ENCODE results near the gene IGFBP6. TPM values are rescaled to one million over a fixed set of nuclear protein-coding genes. Genes with fewer than 3 reads are reported as not detected.
A peak's percentile ranks its signal among the peaks of the same experiment; 100 is the strongest.

Gene IGFBP6
- total RNA-seq, 1 experiment from 2014 or later, result 6.4 TPM

DNA sequence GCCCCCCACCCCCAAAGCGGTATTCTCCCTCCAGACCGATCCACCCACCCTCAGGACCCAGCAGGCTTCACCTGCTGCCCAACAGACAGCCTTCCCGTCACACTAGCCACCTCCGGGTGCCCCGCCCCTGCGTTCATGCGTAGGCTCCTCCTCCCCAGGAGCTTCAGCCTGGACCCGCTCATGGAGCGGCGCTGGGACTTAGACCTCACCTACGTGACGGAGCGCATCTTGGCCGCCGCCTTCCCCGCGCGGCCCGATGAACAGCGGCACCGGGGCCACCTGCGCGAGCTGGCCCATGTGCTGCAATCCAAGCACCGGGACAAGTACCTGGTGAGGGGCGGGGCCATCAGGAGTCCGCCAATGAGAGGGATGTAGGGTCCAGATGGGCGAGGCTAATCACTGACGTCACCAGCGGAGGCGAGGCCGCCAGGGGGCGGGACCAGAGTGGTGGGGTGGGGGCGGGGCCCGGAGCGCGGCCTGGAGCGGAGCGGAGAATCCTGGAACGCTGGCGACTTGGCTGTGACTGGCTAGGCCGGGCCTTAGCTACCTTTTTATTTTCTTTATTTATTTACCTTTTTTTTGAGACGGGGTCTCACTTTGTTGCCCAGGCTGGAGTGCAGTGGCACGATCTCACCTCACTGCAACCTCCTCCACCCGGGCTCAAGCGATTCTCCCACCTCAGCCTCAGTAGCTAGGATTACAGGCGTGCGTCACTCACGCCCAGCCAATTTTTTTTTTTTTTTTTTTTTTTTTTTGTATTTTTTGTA lies 43.2 kb upstream of the IGFBP6 start (continued):
- TF ChIP-seq, protein P1, sequence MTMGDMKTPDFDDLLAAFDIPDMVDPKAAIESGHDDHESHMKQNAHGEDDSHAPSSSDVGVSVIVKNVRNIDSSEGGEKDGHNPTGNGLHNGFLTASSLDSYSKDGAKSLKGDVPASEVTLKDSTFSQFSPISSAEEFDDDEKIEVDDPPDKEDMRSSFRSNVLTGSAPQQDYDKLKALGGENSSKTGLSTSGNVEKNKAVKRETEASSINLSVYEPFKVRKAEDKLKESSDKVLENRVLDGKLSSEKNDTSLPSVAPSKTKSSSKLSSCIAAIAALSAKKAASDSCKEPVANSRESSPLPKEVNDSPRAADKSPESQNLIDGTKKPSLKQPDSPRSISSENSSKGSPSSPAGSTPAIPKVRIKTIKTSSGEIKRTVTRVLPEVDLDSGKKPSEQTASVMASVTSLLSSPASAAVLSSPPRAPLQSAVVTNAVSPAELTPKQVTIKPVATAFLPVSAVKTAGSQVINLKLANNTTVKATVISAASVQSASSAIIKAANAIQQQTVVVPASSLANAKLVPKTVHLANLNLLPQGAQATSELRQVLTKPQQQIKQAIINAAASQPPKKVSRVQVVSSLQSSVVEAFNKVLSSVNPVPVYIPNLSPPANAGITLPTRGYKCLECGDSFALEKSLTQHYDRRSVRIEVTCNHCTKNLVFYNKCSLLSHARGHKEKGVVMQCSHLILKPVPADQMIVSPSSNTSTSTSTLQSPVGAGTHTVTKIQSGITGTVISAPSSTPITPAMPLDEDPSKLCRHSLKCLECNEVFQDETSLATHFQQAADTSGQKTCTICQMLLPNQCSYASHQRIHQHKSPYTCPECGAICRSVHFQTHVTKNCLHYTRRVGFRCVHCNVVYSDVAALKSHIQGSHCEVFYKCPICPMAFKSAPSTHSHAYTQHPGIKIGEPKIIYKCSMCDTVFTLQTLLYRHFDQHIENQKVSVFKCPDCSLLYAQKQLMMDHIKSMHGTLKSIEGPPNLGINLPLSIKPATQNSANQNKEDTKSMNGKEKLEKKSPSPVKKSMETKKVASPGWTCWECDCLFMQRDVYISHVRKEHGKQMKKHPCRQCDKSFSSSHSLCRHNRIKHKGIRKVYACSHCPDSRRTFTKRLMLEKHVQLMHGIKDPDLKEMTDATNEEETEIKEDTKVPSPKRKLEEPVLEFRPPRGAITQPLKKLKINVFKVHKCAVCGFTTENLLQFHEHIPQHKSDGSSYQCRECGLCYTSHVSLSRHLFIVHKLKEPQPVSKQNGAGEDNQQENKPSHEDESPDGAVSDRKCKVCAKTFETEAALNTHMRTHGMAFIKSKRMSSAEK (CRISPR knock-in tag; IDR thresholded peaks at IDR 0.05; ENCODE audit: borderline replicate concordance), result no peak
- no peak for TF ChIP-seq GTF2I (CRISPR knock-in tag; conservative IDR thresholded peaks at IDR 0.05)
- no peak for TF ChIP-seq ATF1 (CRISPR knock-in tag; IDR thresholded peaks at IDR 0.05)
- peak; percentile 56 for TF ChIP-seq USF2 (CRISPR knock-in tag; IDR thresholded peaks at IDR 0.05)
- TF ChIP-seq ZNF423 (CRISPR knock-in tag; IDR thresholded peaks at IDR 0.05), result no peak
- no peak for TF ChIP-seq TEAD4 (CRISPR knock-in tag; IDR thresholded peaks at IDR 0.05)
- TF ChIP-seq ATF6 (CRISPR knock-in tag; IDR thresholded peaks at IDR 0.05), result no peak
- no peak for TF ChIP-seq NFYB (CRISPR knock-in tag; conservative IDR thresholded peaks at IDR 0.05; ENCODE audit: low read depth)
- no peak for TF ChIP-seq ZNF416 (CRISPR knock-in tag; IDR thresholded peaks at IDR 0.05)
- TF ChIP-seq GABPB1 (CRISPR knock-in tag; IDR thresholded peaks at IDR 0.05), result 0 out of 2 replicates have a peak, but pooled peaks have one; percentile 35
- TF ChIP-seq, protein P2, sequence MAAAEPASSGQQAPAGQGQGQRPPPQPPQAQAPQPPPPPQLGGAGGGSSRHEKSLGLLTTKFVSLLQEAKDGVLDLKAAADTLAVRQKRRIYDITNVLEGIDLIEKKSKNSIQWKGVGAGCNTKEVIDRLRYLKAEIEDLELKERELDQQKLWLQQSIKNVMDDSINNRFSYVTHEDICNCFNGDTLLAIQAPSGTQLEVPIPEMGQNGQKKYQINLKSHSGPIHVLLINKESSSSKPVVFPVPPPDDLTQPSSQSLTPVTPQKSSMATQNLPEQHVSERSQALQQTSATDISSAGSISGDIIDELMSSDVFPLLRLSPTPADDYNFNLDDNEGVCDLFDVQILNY (CRISPR knock-in tag; IDR thresholded peaks at IDR 0.05), result no peak
- no peak for TF ChIP-seq HMGA2 (CRISPR knock-in tag; IDR thresholded peaks at IDR 0.05)
- 0 out of 2 replicates have a peak, but pooled peaks have one; percentile 20 for TF ChIP-seq TEAD1 (CRISPR knock-in tag; IDR thresholded peaks at IDR 0.05)
- TF ChIP-seq SOX15 (CRISPR knock-in tag; IDR thresholded peaks at IDR 0.05), result no peak
- no peak for TF ChIP-seq ATF2 (CRISPR knock-in tag; IDR thresholded peaks at IDR 0.05; ENCODE audit: borderline replicate concordance, low read depth)
- TF ChIP-seq CBFB (CRISPR knock-in tag; IDR thresholded peaks at IDR 0.05; ENCODE audit: low read depth), result no peak
- TF ChIP-seq, protein P3, sequence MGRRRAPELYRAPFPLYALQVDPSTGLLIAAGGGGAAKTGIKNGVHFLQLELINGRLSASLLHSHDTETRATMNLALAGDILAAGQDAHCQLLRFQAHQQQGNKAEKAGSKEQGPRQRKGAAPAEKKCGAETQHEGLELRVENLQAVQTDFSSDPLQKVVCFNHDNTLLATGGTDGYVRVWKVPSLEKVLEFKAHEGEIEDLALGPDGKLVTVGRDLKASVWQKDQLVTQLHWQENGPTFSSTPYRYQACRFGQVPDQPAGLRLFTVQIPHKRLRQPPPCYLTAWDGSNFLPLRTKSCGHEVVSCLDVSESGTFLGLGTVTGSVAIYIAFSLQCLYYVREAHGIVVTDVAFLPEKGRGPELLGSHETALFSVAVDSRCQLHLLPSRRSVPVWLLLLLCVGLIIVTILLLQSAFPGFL (CRISPR knock-in tag; IDR thresholded peaks at IDR 0.05; ENCODE audit: borderline replicate concordance), result no peak
- TF ChIP-seq ZNF232 (CRISPR knock-in tag; IDR thresholded peaks at IDR 0.05), result no peak
- TF ChIP-seq MYBL2 (CRISPR knock-in tag; IDR thresholded peaks at IDR 0.05), result no peak
- no peak for TF ChIP-seq NFATC4 (CRISPR knock-in tag; IDR thresholded peaks at IDR 0.05)
- no peak for TF ChIP-seq ZNF317 (CRISPR knock-in tag; IDR thresholded peaks at IDR 0.05; ENCODE audit: borderline replicate concordance, low read depth)
- no peak for TF ChIP-seq RORB (CRISPR knock-in tag; IDR thresholded peaks at IDR 0.05)
- no peak for TF ChIP-seq ZNF263 (CRISPR knock-in tag; IDR thresholded peaks at IDR 0.05; ENCODE audit: low read depth)
- TF ChIP-seq ELF4 (CRISPR knock-in tag; IDR thresholded peaks at IDR 0.05; ENCODE audit: low read depth), result no peak
- no peak for TF ChIP-seq SMAD3 (CRISPR knock-in tag; IDR thresholded peaks at IDR 0.05; ENCODE audit: borderline replicate concordance)
- TF ChIP-seq SP1 (CRISPR knock-in tag; conservative IDR thresholded peaks at IDR 0.05), result peak; percentile 79
- TF ChIP-seq MXD4 (CRISPR knock-in tag; IDR thresholded peaks at IDR 0.05; ENCODE audit: borderline replicate concordance), result no peak
- TF ChIP-seq FOXJ3 (CRISPR knock-in tag; IDR thresholded peaks at IDR 0.05; ENCODE audit: borderline replicate concordance), result no peak
- TF ChIP-seq KAT7 (CRISPR knock-in tag; IDR thresholded peaks at IDR 0.05; ENCODE audit: borderline replicate concordance), result no peak
- no peak for TF ChIP-seq ETV6 (CRISPR knock-in tag; IDR thresholded peaks at IDR 0.05)

All from WTC11 (cell line).